Measurements from ENCODE around the gene SND1. TPM values are rescaled to one million over a fixed set of nuclear protein-coding genes. Genes with fewer than 3 reads are reported as not detected.

Gene SND1
- total and polyA plus RNA-seq, 7 donors, result 29.2 to 72.8 (median 48.2) TPM

DNA sequence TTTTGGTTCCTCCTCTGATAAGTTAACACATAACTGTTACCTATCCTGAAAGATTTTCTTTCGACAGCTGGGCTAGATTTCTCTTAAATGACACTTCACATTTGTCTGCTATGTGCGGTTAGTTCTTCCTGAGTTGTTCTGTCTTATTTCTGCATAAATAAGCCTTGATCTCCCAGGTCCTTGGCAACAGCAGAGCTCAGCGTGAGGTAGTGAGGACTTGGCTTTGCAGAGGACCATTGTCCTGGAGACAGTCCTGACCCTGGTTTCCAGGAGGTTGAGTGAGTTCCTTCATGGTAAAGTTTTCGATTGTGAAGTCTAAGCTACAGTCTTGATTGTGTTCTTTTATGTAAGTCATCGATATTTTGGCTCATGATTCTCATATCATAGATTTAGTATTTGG is 23.7 kb downstream of the SND1 start:
- DNase-seq, result no peak
- no peak for ATAC-seq
- Histone ChIP-seq H3K4me3 (no peak overlapping the region), H3K4me1 (peaks cover 12% of the 10 kb centered on the region), H3K36me3 (ENCODE audit: insufficient read depth in 1 of 2, low read depth in 1 of 2) (no peaks in the 10 kb centered on the region), H3K9me3 (no peaks in the 10 kb centered on the region), H3K27ac (no peak overlapping the region), H3K27me3 (ENCODE audit: insufficient read depth in 3 of 3, low read length in 2 of 3) (no peaks in the 10 kb centered on the region)
- 90 to 91% (median 91%) methylated on average over 5 of the region's 5 CpGs for WGBS, 3 donors
- TF ChIP-seq, protein P1, sequence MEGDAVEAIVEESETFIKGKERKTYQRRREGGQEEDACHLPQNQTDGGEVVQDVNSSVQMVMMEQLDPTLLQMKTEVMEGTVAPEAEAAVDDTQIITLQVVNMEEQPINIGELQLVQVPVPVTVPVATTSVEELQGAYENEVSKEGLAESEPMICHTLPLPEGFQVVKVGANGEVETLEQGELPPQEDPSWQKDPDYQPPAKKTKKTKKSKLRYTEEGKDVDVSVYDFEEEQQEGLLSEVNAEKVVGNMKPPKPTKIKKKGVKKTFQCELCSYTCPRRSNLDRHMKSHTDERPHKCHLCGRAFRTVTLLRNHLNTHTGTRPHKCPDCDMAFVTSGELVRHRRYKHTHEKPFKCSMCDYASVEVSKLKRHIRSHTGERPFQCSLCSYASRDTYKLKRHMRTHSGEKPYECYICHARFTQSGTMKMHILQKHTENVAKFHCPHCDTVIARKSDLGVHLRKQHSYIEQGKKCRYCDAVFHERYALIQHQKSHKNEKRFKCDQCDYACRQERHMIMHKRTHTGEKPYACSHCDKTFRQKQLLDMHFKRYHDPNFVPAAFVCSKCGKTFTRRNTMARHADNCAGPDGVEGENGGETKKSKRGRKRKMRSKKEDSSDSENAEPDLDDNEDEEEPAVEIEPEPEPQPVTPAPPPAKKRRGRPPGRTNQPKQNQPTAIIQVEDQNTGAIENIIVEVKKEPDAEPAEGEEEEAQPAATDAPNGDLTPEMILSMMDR (IDR thresholded peaks at IDR 0.05), result no peak
- intact Hi-C loops (cut with DNase I), result no loop called here

DNA sequence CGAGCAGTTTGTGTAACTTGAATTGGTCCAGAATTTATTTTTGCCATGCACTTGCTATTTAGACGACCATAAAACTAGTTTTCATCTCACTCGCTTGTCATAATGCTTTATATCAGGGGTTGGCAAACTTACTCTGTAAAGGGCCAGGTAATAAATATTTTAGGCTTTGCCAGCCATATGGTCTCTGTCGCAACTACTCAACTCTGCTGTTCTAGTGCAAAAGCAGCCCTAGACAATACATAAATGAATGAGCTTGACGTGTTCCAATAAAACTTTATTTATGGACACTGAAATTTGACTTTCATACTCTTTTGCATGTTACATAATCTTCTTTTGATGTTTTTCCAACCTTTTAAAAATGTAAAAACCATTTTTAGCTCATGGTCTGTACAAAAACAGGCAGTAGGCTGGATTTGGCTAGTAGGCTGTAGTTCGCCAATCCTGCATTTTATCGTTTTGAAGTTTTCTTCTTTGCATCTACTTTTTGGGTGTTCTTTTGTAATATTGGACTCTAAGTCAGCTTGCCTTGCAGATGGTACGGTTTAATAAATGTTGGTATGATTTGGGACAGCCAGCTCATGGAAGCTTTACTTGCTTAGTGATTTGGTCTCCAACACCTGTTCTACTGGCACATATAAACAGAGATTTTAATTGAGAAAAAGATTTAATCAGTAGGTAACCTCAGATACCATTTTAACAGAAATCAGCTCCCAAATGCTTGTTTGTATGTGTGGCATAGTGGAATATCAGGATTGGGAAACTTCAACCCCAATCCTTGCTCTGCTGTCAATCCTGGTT is 25.6 kb downstream of the SND1 start:
- Histone ChIP-seq H3K36me3 (ENCODE audit: insufficient read depth in 1 of 2, low read depth in 1 of 2) (no peaks in the 10 kb centered on the region), H3K27me3 (ENCODE audit: insufficient read depth in 3 of 3, low read length in 2 of 3) (no peaks in the 10 kb centered on the region), H3K4me1 (peaks cover 12% of the 10 kb centered on the region), H3K9me3 (no peaks in the 10 kb centered on the region), H3K27ac (no peak overlapping the region), H3K4me3 (no peak overlapping the region)
- ATAC-seq (no peak), DNase-seq (no peak)
- intact Hi-C loops (cut with DNase I), result no loop called here
- 76 to 85% (median 76%) methylated on average over 8 of the region's 8 CpGs for WGBS, 3 donors
- TF ChIP-seq, protein P1 (IDR thresholded peaks at IDR 0.05), result no peak

DNA sequence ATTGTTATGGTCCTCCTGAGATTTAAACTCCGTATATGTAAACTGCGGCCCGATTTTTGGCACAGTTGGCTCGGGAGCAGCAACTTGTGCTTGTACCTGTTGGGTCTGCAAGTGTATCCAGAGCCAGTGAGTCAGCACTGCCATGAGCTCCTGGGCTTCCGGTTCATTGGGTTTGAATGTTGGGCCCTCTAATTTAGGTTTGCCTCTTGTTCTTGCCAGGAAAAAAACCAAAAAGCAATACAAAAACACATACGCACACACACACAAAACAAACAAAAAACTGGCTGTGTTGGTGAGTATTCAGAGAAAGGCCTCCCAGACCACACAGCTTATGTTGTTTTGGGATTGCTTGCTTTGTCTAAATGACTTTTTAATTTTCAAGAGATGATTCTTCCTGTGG is 26.3 kb downstream of the SND1 start:
- no peak for DNase-seq
- WGBS, 3 donors, result 85 to 92% (median 87%) methylated on average over 6 of the region's 6 CpGs
- TF ChIP-seq, protein P1 (IDR thresholded peaks at IDR 0.05), result no peak
- H3K27ac ChIP-seq, result no peak overlapping the region
- H3K4me3 ChIP-seq, result no peak overlapping the region
- H3K36me3 ChIP-seq (ENCODE audit: insufficient read depth in 1 of 2, low read depth in 1 of 2), result no peaks in the 10 kb centered on the region
- peaks cover 13% of the 10 kb centered on the region for H3K4me1 ChIP-seq
- H3K27me3 ChIP-seq (ENCODE audit: insufficient read depth in 3 of 3, low read length in 2 of 3), result no peaks in the 10 kb centered on the region
- H3K9me3 ChIP-seq, result no peaks in the 10 kb centered on the region
- no peak for ATAC-seq
- intact Hi-C loops (cut with DNase I), result no loop called here

DNA sequence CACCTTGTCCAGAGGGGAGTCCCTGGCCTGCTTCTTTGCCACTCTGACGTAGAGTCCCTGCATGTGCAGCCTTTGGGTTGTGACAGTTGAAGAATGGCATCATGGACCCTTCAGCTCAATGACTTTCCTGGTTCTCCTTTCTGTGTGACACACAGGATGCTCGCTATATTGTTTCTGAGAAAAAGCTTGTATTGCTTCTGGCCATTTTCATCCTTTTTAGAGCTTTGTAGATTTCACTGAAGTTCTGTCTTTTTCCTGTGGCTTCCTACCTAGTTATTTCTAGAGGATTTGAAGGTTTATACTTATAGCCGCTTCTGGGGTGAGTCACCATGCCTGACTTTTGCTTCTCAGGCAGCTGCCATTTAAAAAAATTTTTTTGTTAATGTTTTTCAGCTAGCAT is 27.0 kb downstream of the SND1 start:
- ATAC-seq (no peak), DNase-seq (no peak)
- H3K4me1 ChIP-seq, result peaks cover 16% of the 10 kb centered on the region
- WGBS, 3 donors, result 92 to 96% (median 94%) methylated on average over 3 of the region's 3 CpGs
- no peak overlapping the region for H3K4me3 ChIP-seq
- H3K27me3 ChIP-seq (ENCODE audit: insufficient read depth in 3 of 3, low read length in 2 of 3), result no peaks in the 10 kb centered on the region
- no peaks in the 10 kb centered on the region for H3K9me3 ChIP-seq
- TF ChIP-seq, protein P1 (IDR thresholded peaks at IDR 0.05), result no peak
- H3K27ac ChIP-seq, result no peak overlapping the region
- H3K36me3 ChIP-seq (ENCODE audit: insufficient read depth in 1 of 2, low read depth in 1 of 2), result no peaks in the 10 kb centered on the region
- intact Hi-C loops (cut with DNase I), result no loop called here

DNA sequence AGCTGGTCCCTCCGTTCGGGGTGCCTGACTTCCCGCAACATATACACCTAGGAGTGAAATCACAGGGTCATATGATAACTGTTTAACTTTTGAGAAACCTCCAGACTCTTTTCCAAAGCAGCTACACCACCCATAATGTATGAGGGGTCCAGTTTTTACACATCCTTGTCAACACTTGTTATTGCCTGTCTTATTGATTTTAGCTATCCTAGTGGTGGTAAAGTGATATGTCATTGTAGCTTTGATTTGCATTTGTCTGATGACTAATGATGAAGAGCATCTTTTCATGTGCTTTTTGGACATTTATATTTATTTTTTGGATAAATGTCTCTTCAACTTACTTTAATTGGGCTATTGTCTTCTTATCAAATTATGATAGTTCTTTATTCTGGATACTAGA is 29.0 kb downstream of the SND1 start:
- intact Hi-C loops (cut with DNase I), result no loop called here
- Histone ChIP-seq H3K36me3 (ENCODE audit: insufficient read depth in 1 of 2, low read depth in 1 of 2) (peaks cover 0 to under 1% of the 10 kb centered on the region in 2 donors), H3K9me3 (no peaks in the 10 kb centered on the region), H3K27ac (no peak overlapping the region), H3K4me1 (peaks cover 20% of the 10 kb centered on the region), H3K4me3 (no peak overlapping the region), H3K27me3 (ENCODE audit: insufficient read depth in 3 of 3, low read length in 2 of 3) (no peaks in the 10 kb centered on the region)
- DNase-seq, result no peak
- 94 to 98% (median 96%) methylated on average over 3 of the region's 3 CpGs for WGBS, 3 donors
- ATAC-seq, result no peak
- TF ChIP-seq, protein P1 (IDR thresholded peaks at IDR 0.05), result no peak
